ENCODE measurements around the gene MAGI2.
"Not testable (repeated sequence)": the region's sequence is repeated elsewhere in the genome, so short reads cannot be mapped to it uniquely, and the experiment has no call there.

The MAGI2 gene

GRCh38 chr7:78350926-78351325 lies 1102.5 kb downstream of the MAGI2 start:
- DNase-seq (ENCODE audit: low spot score), result no peak

- DNase-seq (ENCODE audit: low spot score), result no peak
Observed at GRCh38 chr7:78350391-78350790, 1103.1 kb downstream of the MAGI2 start.

- DNase-seq (ENCODE audit: low spot score), result no peak
Observed at GRCh38 chr7:78346827-78347226, 1106.6 kb downstream of the MAGI2 start.

- no peak for DNase-seq (ENCODE audit: low spot score)
Observed at GRCh38 chr7:78345979-78346378, 1107.5 kb downstream of the MAGI2 start.

GRCh38 chr7:78345293-78345911 lies 1108.1 kb downstream of the MAGI2 start:
- no peak for DNase-seq (ENCODE audit: low spot score)

- DNase-seq (ENCODE audit: low spot score), result no peak
Observed at GRCh38 chr7:78334426-78334825, 1119.0 kb downstream of the MAGI2 start.

- DNase-seq (ENCODE audit: low spot score), result no peak
Observed at GRCh38 chr7:78333530-78334425, 1119.7 kb downstream of the MAGI2 start.

- DNase-seq (ENCODE audit: low spot score), result no peak
Observed at GRCh38 chr7:78329001-78329655, 1124.3 kb downstream of the MAGI2 start.

GRCh38 chr7:78327718-78328117 lies 1125.7 kb downstream of the MAGI2 start:
- DNase-seq (ENCODE audit: low spot score), result no peak

- peak; percentile 12 for DNase-seq (ENCODE audit: low spot score)
Observed at GRCh38 chr7:78326876-78327275, 1126.6 kb downstream of the MAGI2 start.

- no peak for DNase-seq (ENCODE audit: low spot score)
Observed at GRCh38 chr7:78326189-78326588, 1127.3 kb downstream of the MAGI2 start.

- DNase-seq (ENCODE audit: low spot score), result no peak
Observed at GRCh38 chr7:78323118-78323517, 1130.3 kb downstream of the MAGI2 start.

GRCh38 chr7:78322231-78322630 lies 1131.2 kb downstream of the MAGI2 start:
- DNase-seq (ENCODE audit: low spot score), result not testable (repeated sequence)

GRCh38 chr7:78317371-78317770 lies 1136.1 kb downstream of the MAGI2 start:
- peak; percentile 38 for DNase-seq (ENCODE audit: low spot score)

- DNase-seq (ENCODE audit: low spot score), result no peak
Observed at GRCh38 chr7:78316110-78316509, 1137.4 kb downstream of the MAGI2 start.

- no peak for DNase-seq (ENCODE audit: low spot score)
Observed at GRCh38 chr7:78315119-78315518, 1138.3 kb downstream of the MAGI2 start.

GRCh38 chr7:78311181-78311580 lies 1142.3 kb downstream of the MAGI2 start:
- DNase-seq (ENCODE audit: low spot score), result no peak

- no peak for DNase-seq (ENCODE audit: low spot score)
Observed at GRCh38 chr7:78307892-78308291, 1145.6 kb downstream of the MAGI2 start.

- no peak for DNase-seq (ENCODE audit: low spot score)
Observed at GRCh38 chr7:78306634-78307033, 1146.8 kb downstream of the MAGI2 start.

GRCh38 chr7:78301407-78301806 lies 1152.1 kb downstream of the MAGI2 start:
- no peak for DNase-seq (ENCODE audit: low spot score)

- DNase-seq (ENCODE audit: low spot score), result no peak
Observed at GRCh38 chr7:78299088-78299487, 1154.4 kb downstream of the MAGI2 start.

GRCh38 chr7:78296644-78297371 lies 1156.7 kb downstream of the MAGI2 start:
- no peak for DNase-seq (ENCODE audit: low spot score)
